HAP-1 (cell line): ENCODE measurements around the gene SMIM41.

ENCODE experiments used
- DNase-seq, 2 experiments: peaks; one replicate each; pipeline ENCODE4 v3.0.0-alpha.2; 2016 to 2020; ENCODE audit warnings: low spot score in 2 of 2
- H3K27me3 ChIP-seq: fragments of 250-450 bp; sonication (Bioruptor Pico); 2 replicates; pipeline ENCODE4 v1.5.1; 2020; ENCODE audit warnings: low read depth, mild to moderate bottlenecking, moderate library complexity
- H3K36me3 ChIP-seq: fragments of 250-450 bp; sonication (Bioruptor Pico); replicated peaks from 2 replicates; pipeline ENCODE4 v1.5.1; 2020; ENCODE audit warnings: mild to moderate bottlenecking
- H3K4me1 ChIP-seq: fragments of 250-450 bp; sonication (Bioruptor Pico); 2 replicates; pipeline ENCODE4 v1.5.1; 2020; ENCODE audit warnings: mild to moderate bottlenecking
- H3K4me3 ChIP-seq: fragments of 250-450 bp; sonication (Bioruptor Pico); 2 replicates; pipeline ENCODE4 v1.5.1; 2020; ENCODE audit warnings: mild to moderate bottlenecking, moderate library complexity
- H3K9me3 ChIP-seq: fragments of 250-450 bp; sonication (Bioruptor Pico); 2 replicates; pipeline ENCODE4 v1.5.1; 2020; ENCODE audit warnings: mild to moderate bottlenecking, moderate library complexity
- in situ Hi-C: fragments of 300-500 bp; cut with MboI; formaldehyde crosslinking; loops from 3 replicates; pipeline ENCODE4 v1.14.3; 2020; ENCODE audit warnings: low sequenced_read_pairs, inconsistent platforms, mixed read lengths

The SMIM41 gene

DNA sequence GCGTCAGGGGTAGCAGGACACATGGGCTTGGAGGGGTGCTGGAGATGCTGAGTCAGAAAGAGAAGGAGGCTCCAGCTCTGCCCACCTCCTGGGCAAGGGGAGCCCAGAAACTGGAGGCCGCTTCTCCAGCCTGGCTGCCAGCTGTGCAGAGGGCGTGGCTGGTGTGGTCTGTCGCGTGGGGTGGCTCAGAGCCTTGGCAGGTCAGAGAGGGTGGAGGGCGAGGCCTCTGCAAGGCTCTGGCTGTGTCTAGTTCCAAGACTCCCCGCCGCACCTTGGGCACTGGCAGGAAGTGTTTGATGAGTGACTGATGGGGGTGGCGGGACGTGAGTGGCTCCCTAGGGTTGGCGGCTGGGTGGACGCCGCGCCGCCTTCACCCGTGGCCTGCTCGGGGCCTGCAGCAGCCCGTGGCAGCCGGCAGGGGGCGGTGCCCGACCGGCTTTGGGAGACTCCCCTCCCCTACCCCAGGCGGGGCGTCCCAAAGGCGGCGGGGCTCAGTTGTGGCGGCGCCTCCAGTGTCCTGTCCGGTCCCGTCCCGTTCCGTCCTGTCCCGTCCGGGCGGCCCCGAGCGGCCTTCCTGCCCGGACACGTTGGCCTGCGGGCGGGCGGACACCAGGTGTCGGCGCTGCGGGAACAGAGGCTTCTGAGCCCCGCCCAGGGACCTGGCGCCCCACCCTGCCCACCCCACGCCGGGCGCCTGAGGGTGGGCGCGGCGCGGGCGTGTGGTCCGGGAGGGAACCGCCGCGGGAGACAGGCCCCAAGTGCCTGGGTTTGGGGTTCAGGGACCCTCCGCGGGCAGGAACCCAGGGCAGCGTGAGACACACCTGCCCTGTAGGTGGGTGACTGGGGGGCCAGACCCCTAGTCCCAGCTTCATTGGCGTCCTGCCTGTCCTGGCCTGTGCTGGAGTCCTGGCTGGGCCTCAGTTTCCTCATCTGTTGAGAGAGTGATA, 72.6 kb downstream of the SMIM41 start:
- no peaks in the 10 kb centered on the region for H3K9me3 ChIP-seq
- H3K4me1 ChIP-seq: no peaks in the 10 kb centered on the region
- H3K36me3 ChIP-seq: no peaks in the 10 kb centered on the region
- H3K4me3 ChIP-seq: peak overlapping the region; percentile 36
- peak; percentile 28 to 84 for DNase-seq
- in situ Hi-C loops: loop anchor here (5.0 to 10.0 kb wide), 3 partner anchors 173 to 833 kb away; partner anchors contain the start of gene KRT83
- no peaks in the 10 kb centered on the region for H3K27me3 ChIP-seq

DNA sequence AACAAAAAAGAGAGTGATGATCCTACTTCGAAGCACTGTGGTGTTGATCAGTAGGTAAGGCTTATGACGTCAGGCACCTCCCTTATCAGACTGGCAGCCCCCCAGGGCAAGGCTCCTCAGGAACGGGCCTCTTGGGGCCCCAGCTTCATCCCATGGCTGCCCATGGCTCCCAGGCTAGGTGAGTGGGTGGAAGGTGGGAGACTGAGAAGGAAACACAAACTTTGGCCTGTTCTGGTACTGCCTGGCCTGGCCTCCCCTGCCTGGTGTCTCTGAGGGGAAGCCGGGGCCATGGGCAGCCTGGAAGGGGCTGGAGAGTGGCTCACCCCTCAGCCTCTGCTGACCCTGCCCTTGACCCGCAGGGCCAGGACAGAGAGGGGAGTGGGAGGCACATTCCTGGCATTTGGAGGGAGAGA, 73.4 kb downstream of the SMIM41 start:
- H3K27me3 ChIP-seq: no peaks in the 10 kb centered on the region
- no peaks in the 10 kb centered on the region for H3K36me3 ChIP-seq
- H3K4me1 ChIP-seq: no peaks in the 10 kb centered on the region
- H3K9me3 ChIP-seq: no peaks in the 10 kb centered on the region
- in situ Hi-C loops: loop anchor here (5.0 to 10.0 kb wide), 3 partner anchors 172 to 832 kb away; partner anchors contain the start of gene KRT83
- no peak for DNase-seq
- no peak overlapping the region for H3K4me3 ChIP-seq

DNA sequence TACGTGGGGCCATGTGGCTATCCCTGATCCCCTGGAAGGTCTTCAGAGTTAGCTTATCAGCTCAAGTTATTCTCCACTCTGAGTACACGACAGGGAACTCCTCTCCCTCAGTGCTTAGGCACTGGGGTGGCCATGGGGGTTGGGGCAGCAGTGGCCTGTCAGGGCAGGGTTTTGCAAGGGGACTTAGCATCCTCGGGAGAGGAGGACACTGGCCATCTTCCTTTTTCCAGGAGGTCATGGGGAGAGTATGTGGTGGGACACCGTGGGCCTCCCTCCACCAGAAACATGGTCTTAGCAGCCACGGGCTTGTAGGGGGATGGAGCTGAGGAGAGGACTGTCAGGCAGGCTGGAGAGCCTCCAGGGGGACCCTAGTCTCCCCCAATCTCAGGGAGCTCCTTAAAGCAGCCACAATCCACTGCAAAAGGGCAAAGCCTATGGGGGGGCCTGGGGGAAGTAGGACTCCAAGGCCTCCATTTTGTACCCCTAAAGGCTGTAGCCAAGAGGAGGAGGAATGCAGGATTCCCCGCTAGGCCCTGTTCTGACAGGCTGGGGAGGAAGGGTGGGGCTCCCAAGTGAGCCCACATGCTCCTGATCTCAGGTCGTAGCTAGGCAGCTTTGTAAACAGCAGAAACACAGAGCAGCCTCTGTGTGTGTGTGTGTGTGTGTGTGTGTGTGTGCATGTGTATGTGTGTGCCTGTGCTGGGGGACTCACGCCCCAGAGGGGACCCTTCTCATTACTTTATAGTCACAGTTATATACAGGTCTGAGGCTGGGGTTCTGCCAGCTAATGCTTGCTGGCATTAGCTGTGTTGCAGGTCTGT, 75.8 kb downstream of the SMIM41 start:
- H3K9me3 ChIP-seq: no peaks in the 10 kb centered on the region
- in situ Hi-C loops: loop anchor here (10.0 kb wide), 2 partner anchors 170 to 830 kb away; partner anchors contain the start of gene KRT83
- H3K4me3 ChIP-seq: no peak overlapping the region
- H3K27me3 ChIP-seq: no peaks in the 10 kb centered on the region
- H3K36me3 ChIP-seq: no peaks in the 10 kb centered on the region
- no peaks in the 10 kb centered on the region for H3K4me1 ChIP-seq
- DNase-seq: no peak

DNA sequence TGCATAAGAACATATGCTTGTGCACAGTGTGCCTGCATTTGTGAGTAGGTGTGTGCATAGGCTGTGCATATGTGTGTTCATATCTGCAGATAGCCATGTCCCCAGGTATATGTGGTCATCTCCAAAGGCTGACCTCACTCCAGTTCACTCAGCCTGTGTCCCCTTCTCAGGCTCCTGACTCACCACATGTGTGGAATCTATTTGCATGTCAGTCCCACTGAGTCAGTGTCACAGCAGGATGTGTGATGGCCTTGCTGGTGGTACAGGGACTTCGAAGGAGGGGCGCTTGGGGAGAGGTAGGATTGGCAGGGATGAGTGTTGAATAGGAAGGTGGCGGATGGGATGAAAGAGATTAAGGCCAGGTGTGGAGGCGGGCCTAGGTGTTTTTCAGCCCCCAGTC, 76.8 kb downstream of the SMIM41 start:
- Histone ChIP-seq H3K4me3 (no peak overlapping the region), H3K9me3 (no peaks in the 10 kb centered on the region), H3K4me1 (no peaks in the 10 kb centered on the region), H3K27me3 (no peaks in the 10 kb centered on the region), H3K36me3 (no peaks in the 10 kb centered on the region)
- in situ Hi-C loops: loop anchor here (10.0 kb wide), 2 partner anchors 168 to 828 kb away; partner anchors contain the start of gene KRT83
- DNase-seq: no peak

DNA sequence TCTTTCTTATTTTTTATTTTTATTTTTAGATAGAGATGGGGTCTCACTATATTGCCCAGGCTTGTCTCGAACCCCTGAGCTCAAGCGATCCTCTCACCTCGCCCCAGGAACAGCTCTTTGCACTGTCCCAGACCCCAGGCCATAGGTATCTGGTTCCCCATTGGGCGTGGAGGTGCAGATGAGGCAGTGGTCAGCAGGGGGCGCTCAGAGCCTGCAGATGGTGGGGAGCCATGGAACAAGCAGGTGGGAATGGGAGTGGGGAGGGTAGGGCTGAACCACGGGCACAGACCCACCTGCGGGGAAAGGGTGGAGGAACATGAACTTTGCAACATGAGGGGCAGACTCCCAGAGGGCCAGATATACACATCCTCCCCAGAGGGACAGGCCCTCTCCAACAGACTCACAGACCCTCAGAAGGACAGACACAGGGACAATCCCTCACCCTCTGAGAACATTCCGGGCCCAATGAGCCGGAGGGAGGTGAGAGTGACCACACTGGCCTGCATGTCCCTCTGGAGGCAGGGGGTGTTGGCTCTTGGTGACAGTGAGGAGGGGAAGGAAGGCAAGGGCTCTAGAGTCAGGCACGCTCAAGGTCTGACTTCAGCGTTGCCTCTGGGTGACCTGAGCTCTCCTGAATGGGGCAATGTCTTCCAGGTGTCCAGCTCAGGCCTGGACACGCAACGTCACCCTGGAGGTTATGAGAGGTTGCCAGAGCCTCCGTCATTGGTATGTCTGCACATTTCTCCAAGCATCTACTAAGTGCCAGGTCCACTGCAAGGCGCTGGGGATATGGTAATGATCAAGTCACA, 77.5 kb downstream of the SMIM41 start:
- Histone ChIP-seq H3K9me3 (no peaks in the 10 kb centered on the region), H3K36me3 (no peaks in the 10 kb centered on the region), H3K4me1 (no peaks in the 10 kb centered on the region), H3K4me3 (no peak overlapping the region), H3K27me3 (no peaks in the 10 kb centered on the region)
- DNase-seq: peak; percentile 50 to 89
- in situ Hi-C loops: loop anchor here (10.0 kb wide), 2 partner anchors 168 to 828 kb away; partner anchors contain the start of gene KRT83

DNA sequence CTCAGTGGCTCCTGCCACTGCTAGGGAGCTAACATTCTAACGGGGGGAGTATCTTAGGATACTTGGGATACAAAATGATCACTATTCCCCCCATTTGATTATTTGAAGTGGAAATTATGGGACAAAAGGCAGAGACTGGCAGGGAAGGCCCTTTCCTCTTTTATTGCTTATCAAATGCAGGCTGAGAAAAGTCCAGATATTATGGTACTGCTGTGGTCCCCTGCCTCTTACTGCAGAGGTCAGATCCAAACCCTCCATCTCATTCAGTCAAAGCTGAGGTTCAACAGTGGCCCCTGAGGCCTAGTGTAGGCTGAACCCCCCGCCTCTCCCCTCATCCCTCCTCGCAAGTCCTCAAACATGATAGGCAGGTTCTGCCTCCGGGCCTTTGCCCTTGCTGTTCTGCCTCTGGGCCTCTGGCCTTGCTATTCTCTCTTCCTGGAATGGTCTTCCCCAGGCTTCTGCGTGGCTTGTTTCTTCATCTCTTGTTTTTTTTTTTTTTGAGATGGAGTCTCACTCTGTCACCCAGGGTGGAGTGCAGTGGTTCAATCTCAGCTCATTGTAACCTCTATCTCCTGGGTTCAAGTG, 78.2 kb downstream of the SMIM41 start:
- H3K27me3 ChIP-seq: no peaks in the 10 kb centered on the region
- no peak for DNase-seq
- H3K9me3 ChIP-seq: no peaks in the 10 kb centered on the region
- in situ Hi-C loops: loop anchor here (10.0 kb wide), 2 partner anchors 167 to 827 kb away; partner anchors contain the start of gene KRT83
- H3K4me1 ChIP-seq: no peaks in the 10 kb centered on the region
- H3K36me3 ChIP-seq: no peaks in the 10 kb centered on the region
- H3K4me3 ChIP-seq: no peak overlapping the region
